ENCODE results near the gene SLC46A2.

SLC46A2 gene

GRCh38 chr9:112890106-112891081 lies at the start of gene SLC46A2:
SLC46A2 (minus strand) TSS chr9:112890876; CDS start chr9:112890681, 195 bp downstream.
- in situ Hi-C loops (cut with MboI; ENCODE audit: low sequenced_read_pairs): loop anchor here (25.0 kb wide), 1 partner anchor 803 kb away; no protein-coding TSS in a partner anchor

GRCh38 chr9:112939418-112939817 lies 48.7 kb upstream of the SLC46A2 start:
- in situ Hi-C loops (cut with MboI; ENCODE audit: low sequenced_read_pairs): no loop called here

- in situ Hi-C loops (cut with MboI; ENCODE audit: low sequenced_read_pairs): no loop called here
These were observed 43.0 kb upstream of the SLC46A2 start for GRCh38 chr9:112933696-112934095.

GRCh38 chr9:112925058-112925641 lies 34.5 kb upstream of the SLC46A2 start:
- in situ Hi-C loops (cut with MboI; ENCODE audit: low sequenced_read_pairs): no loop called here

- in situ Hi-C loops (cut with MboI; ENCODE audit: low sequenced_read_pairs): loop anchor here (25.0 kb wide), 1 partner anchor 666 kb away; no protein-coding TSS in a partner anchor
These were observed 30.9 kb upstream of the SLC46A2 start for GRCh38 chr9:112921549-112921948.

- in situ Hi-C loops (cut with MboI; ENCODE audit: low sequenced_read_pairs): loop anchor here (10.0 to 25.0 kb wide), 2 partner anchors 669 to 737 kb away; no protein-coding TSS in a partner anchor
These were observed 27.3 kb upstream of the SLC46A2 start for GRCh38 chr9:112917987-112918362.

- in situ Hi-C loops (cut with MboI; ENCODE audit: low sequenced_read_pairs): loop anchor here (10.0 to 25.0 kb wide), 2 partner anchors 670 to 737 kb away; no protein-coding TSS in a partner anchor
These were observed 26.6 kb upstream of the SLC46A2 start for GRCh38 chr9:112917047-112917986.

GRCh38 chr9:112914524-112914923 lies 23.8 kb upstream of the SLC46A2 start:
- in situ Hi-C loops (cut with MboI; ENCODE audit: low sequenced_read_pairs): loop anchor here (10.0 to 25.0 kb wide), 2 partner anchors 673 to 740 kb away; no protein-coding TSS in a partner anchor

- in situ Hi-C loops (cut with MboI; ENCODE audit: low sequenced_read_pairs): loop anchor here (10.0 to 25.0 kb wide), 2 partner anchors 674 to 741 kb away; no protein-coding TSS in a partner anchor
These were observed 22.6 kb upstream of the SLC46A2 start for GRCh38 chr9:112913326-112913725.

GRCh38 chr9:112912636-112913035 lies 22.0 kb upstream of the SLC46A2 start:
- in situ Hi-C loops (cut with MboI; ENCODE audit: low sequenced_read_pairs): loop anchor here (10.0 to 25.0 kb wide), 2 partner anchors 675 to 742 kb away; no protein-coding TSS in a partner anchor

GRCh38 chr9:112911736-112912135 lies 21.1 kb upstream of the SLC46A2 start:
- in situ Hi-C loops (cut with MboI; ENCODE audit: low sequenced_read_pairs): loop anchor here (10.0 to 25.0 kb wide), 2 partner anchors 676 to 743 kb away; no protein-coding TSS in a partner anchor

- in situ Hi-C loops (cut with MboI; ENCODE audit: low sequenced_read_pairs): loop anchor here (25.0 kb wide), 1 partner anchor 682 kb away; no protein-coding TSS in a partner anchor
These were observed 14.4 kb upstream of the SLC46A2 start for GRCh38 chr9:112905084-112905483.

GRCh38 chr9:112900901-112901300 lies 10.2 kb upstream of the SLC46A2 start:
- in situ Hi-C loops (cut with MboI; ENCODE audit: low sequenced_read_pairs): loop anchor here (25.0 kb wide), 1 partner anchor 686 kb away; no protein-coding TSS in a partner anchor

- in situ Hi-C loops (cut with MboI; ENCODE audit: low sequenced_read_pairs): loop anchor here (25.0 kb wide), 1 partner anchor 687 kb away; no protein-coding TSS in a partner anchor
These were observed 9.8 kb upstream of the SLC46A2 start for GRCh38 chr9:112900488-112900887.

GRCh38 chr9:112898872-112899311 lies 8.2 kb upstream of the SLC46A2 start:
- in situ Hi-C loops (cut with MboI; ENCODE audit: low sequenced_read_pairs): loop anchor here (25.0 kb wide), 1 partner anchor 812 kb away; no protein-coding TSS in a partner anchor

GRCh38 chr9:112896131-112896530 lies 5.5 kb upstream of the SLC46A2 start:
- in situ Hi-C loops (cut with MboI; ENCODE audit: low sequenced_read_pairs): loop anchor here (25.0 kb wide), 1 partner anchor 809 kb away; no protein-coding TSS in a partner anchor

GRCh38 chr9:112894699-112895098 lies 4.0 kb upstream of the SLC46A2 start:
- in situ Hi-C loops (cut with MboI; ENCODE audit: low sequenced_read_pairs): loop anchor here (25.0 kb wide), 1 partner anchor 807 kb away; no protein-coding TSS in a partner anchor

GRCh38 chr9:112894041-112894440 lies 3.4 kb upstream of the SLC46A2 start:
- in situ Hi-C loops (cut with MboI; ENCODE audit: low sequenced_read_pairs): loop anchor here (25.0 kb wide), 1 partner anchor 807 kb away; no protein-coding TSS in a partner anchor

GRCh38 chr9:112892981-112893380 lies 2.3 kb upstream of the SLC46A2 start:
- in situ Hi-C loops (cut with MboI; ENCODE audit: low sequenced_read_pairs): loop anchor here (25.0 kb wide), 1 partner anchor 806 kb away; no protein-coding TSS in a partner anchor

All from HL-60/S4 (cell line).